ENCODE results near the gene GGT5. TPM values are rescaled to one million over a fixed set of nuclear protein-coding genes. Genes with fewer than 3 reads are reported as not detected.
"Not testable (repeated sequence)": the region's sequence is repeated elsewhere in the genome, so short reads cannot be mapped to it uniquely, and the experiment has no call there.

GGT5 gene
- total RNA-seq, 6 experiments from 2014 or later, result 8.5 to 34.7 (median 22.0) TPM

GRCh38 chr22:24209687-24210086, 35.2 kb downstream of the GGT5 start:
- ATAC-seq, result no peak
- H3K4me1 ChIP-seq, result peaks cover 0 to 24% (median 14%) of the 10 kb centered on the region in 4 donors
- WGBS (ENCODE audit: insufficient coverage, low coverage, low lambda C conversion rate, missing lambda C conversion rate), result 90% methylated on average over 2 of the region's 4 CpGs
- intact Hi-C loops (cut with DNase I), result no loop called here
- TF ChIP-seq CTCF (IDR thresholded peaks at IDR 0.05) (no peak), POLR2A (IDR thresholded peaks at IDR 0.05) (no peak)
- no peak overlapping the region for H3K27ac ChIP-seq
- no peaks in the 10 kb centered on the region for H3K36me3 ChIP-seq
- no peak overlapping the region for H3K4me3 ChIP-seq
- no peaks in the 10 kb centered on the region for H3K27me3 ChIP-seq
- H3K9me3 ChIP-seq, result no peaks in the 10 kb centered on the region
- DNase-seq, result no peak

GRCh38 chr22:24209016-24209415, 35.9 kb downstream of the GGT5 start:
- Histone ChIP-seq H3K4me3 (no peak overlapping the region), H3K9me3 (no peaks in the 10 kb centered on the region), H3K27ac (no peak overlapping the region), H3K36me3 (no peaks in the 10 kb centered on the region), H3K4me1 (peaks cover 0 to 24% (median 14%) of the 10 kb centered on the region in 4 donors), H3K27me3 (no peaks in the 10 kb centered on the region)
- WGBS (ENCODE audit: insufficient coverage, low coverage, low lambda C conversion rate, missing lambda C conversion rate), result 83% methylated on average over 3 of the region's 3 CpGs
- ATAC-seq (no peak), DNase-seq (no peak)
- intact Hi-C loops (cut with DNase I), result no loop called here
- TF ChIP-seq POLR2A (IDR thresholded peaks at IDR 0.05), result no peak
- TF ChIP-seq CTCF (IDR thresholded peaks at IDR 0.05), result no peak

GRCh38 chr22:24208012-24208749, 36.7 kb downstream of the GGT5 start:
- Histone ChIP-seq H3K27me3 (no peaks in the 10 kb centered on the region), H3K4me1 (peaks cover 0 to 24% (median 14%) of the 10 kb centered on the region in 4 donors), H3K9me3 (no peaks in the 10 kb centered on the region), H3K36me3 (no peaks in the 10 kb centered on the region), H3K4me3 (no peak overlapping the region), H3K27ac (peak overlapping the region; percentile 42 to 61 (median 58))
- TF ChIP-seq CTCF (IDR thresholded peaks at IDR 0.05) (no peak), POLR2A (IDR thresholded peaks at IDR 0.05) (no peak)
- ATAC-seq (peak; percentile 90 to 95 (median 94)), DNase-seq (no peak)
- intact Hi-C loops (cut with DNase I), result no loop called here
- 0% methylated on average over 2 of the region's 2 CpGs for WGBS (ENCODE audit: insufficient coverage, low coverage, low lambda C conversion rate, missing lambda C conversion rate)

- ATAC-seq (peak in 1 of 4 donors; percentile 28), DNase-seq (no peak)
- intact Hi-C loops (cut with DNase I), result no loop called here
- no peaks in the 10 kb centered on the region for H3K36me3 ChIP-seq
- H3K27ac ChIP-seq, result peak overlapping the region; percentile 17 to 61 (median 58)
- H3K4me3 ChIP-seq, result no peak overlapping the region
- no peak for TF ChIP-seq POLR2A (IDR thresholded peaks at IDR 0.05)
- no peak for TF ChIP-seq CTCF (IDR thresholded peaks at IDR 0.05)
- H3K27me3 ChIP-seq, result no peaks in the 10 kb centered on the region
- whole genome bisulfite sequencing (ENCODE audit: insufficient coverage, low coverage, low lambda C conversion rate, missing lambda C conversion rate), result 56% methylated on average over 8 of the region's 8 CpGs
- peaks cover 0 to 24% (median 14%) of the 10 kb centered on the region in 4 donors for H3K4me1 ChIP-seq
- H3K9me3 ChIP-seq, result no peaks in the 10 kb centered on the region
Observed at GRCh38 chr22:24207264-24208011, 37.4 kb downstream of the GGT5 start.

- Histone ChIP-seq H3K27ac (peak overlapping the region in 2 of 3 donors; percentile 17 to 61), H3K4me1 (peaks cover 0 to 24% (median 14%) of the 10 kb centered on the region in 4 donors)
- H3K9me3 ChIP-seq; ATAC-seq; intact Hi-C loops (cut with DNase I); H3K27me3 ChIP-seq; H3K36me3 ChIP-seq; DNase-seq; H3K4me3 ChIP-seq: not testable (repeated sequence)
- WGBS (ENCODE audit: insufficient coverage, low coverage, low lambda C conversion rate, missing lambda C conversion rate), result 82% methylated on average over 15 of the region's 15 CpGs
Observed at GRCh38 chr22:24206460-24207263, 38.2 kb downstream of the GGT5 start.

Data from right lobe of liver (tissue), 6 donors.